C4-2B (cell line): Measurements from ENCODE around the gene PITX3.

ENCODE experiments used
- CTCF ChIP-seq: fragments of 450-650 bp; conservative IDR thresholded peaks from 2 replicates; pipeline ENCODE4 v1.5.1; 2017; ENCODE audit warnings: mild to moderate bottlenecking
- ZFX ChIP-seq: fragments of 450-650 bp; IDR thresholded peaks from 2 replicates; pipeline ENCODE4 v1.6.1; 2017

- TF ChIP-seq CTCF: no peak
- TF ChIP-seq ZFX: no peak
These were observed 44.9 kb upstream of the PITX3 start for GRCh38 chr10:102286216-102286615.
